Measurements from ENCODE around the gene TAF9.

TAF9 gene, protein sequence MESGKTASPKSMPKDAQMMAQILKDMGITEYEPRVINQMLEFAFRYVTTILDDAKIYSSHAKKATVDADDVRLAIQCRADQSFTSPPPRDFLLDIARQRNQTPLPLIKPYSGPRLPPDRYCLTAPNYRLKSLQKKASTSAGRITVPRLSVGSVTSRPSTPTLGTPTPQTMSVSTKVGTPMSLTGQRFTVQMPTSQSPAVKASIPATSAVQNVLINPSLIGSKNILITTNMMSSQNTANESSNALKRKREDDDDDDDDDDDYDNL

DNA sequence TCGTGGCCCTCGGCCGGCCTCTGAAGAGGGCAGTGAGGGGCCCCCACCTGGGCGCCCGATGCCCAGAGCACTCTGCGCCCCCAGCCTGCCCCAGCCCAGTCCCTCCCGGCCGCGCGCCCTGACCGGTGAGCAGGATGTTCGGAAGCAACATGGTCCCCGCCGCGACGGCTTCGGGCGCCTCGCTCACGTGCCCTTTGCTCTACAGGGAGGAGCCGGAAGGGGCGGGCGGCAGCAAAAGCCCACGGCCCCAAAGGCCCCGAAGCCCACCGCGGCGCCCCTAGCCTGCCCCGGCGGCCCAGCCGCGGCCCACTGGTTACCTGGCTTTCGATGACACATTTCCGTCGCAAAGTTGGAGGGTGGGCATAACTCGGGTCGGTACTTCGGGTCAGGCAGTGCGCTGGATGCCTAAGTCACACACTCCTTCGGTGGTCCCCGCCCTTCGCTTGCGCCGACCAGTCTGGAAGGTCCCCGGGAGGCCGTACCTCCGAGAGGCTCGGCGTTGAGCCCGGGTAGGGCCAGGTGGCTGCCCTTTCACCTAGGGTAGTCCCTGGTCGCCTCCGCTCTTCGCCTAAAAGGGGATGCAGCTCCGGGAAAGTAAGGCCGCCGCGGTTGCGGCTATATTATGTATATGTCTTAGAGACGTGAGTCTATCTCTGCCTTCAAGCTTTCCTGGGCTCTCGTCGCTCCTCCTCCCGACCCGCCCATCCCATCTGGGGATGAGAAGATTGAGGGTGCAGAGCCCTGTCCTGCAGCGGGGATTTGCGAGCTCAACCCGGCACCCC is at the start of gene TAF9, which contains the start of the genes AK6 and RAD17:
Gene TAF9, minus strand, starts transcription at position 181 of the 782 bp plus-strand sequence. CDS start 3,783 bp downstream, outside the sequence.
Gene AK6, minus strand, starts transcription at position 181 of the 782 bp plus-strand sequence. Its CDS starts 30 bp downstream, at position 151.
Gene RAD17, plus strand, starts transcription at position 479 of the 782 bp plus-strand sequence. CDS start 2,391 bp downstream, outside the sequence.
- no peak for TF ChIP-seq ZNF274 (IDR thresholded peaks at IDR 0.05; ENCODE audit: low read depth, low read length)
- H3K4me3 ChIP-seq (ENCODE audit: low read length): peak within 1 kb of the TSS; percentile 95

DNA sequence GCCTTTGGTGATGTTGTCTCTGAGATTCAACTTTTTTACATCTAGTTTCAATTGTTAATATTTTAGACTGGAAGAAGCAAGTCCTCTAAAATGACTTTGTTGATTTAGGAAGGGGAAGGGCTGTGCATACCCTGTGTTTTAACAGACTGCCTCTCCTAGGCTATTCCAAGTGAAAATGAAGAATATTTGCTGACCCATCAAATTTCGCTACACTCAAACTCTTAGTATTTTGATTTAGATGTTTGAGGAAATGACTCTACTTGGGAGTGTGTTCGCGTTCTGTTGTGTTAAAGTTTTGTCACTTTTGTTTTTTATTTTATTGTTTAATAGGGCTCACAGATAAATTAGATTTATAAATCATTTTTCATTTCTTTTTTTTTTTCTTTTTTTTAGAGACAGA is 49.2 kb upstream of the TAF9 start:
- TF ChIP-seq ZNF274 (IDR thresholded peaks at IDR 0.05; ENCODE audit: low read depth, low read length): no peak
- no peak overlapping the region for H3K4me3 ChIP-seq (ENCODE audit: low read length)

- no peak for TF ChIP-seq ZNF274 (IDR thresholded peaks at IDR 0.05; ENCODE audit: low read depth, low read length)
- H3K4me3 ChIP-seq (ENCODE audit: low read length): no peak overlapping the region
Observed at GRCh38 chr5:69416699-69417098, 47.4 kb upstream of the TAF9 start.

DNA sequence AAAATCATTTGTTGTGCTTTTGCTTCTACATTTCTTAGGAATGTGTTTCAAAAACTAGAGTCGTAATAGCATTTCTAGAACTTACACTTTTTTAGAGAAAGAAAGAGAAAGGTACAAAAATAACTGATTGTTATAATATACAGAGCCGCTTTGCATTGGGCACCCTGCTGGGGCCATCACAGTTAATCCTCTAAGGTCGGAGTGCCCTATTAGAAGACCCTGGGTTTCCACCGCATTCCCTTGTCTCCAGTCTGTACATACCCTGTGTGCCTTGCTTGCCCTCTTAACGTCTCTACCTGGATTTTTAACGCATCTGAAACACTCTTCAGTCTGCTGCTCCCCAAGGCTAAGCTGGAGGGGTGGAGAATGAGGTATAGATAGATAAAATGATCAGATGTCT is 46.9 kb upstream of the TAF9 start:
- H3K4me3 ChIP-seq (ENCODE audit: low read length): no peak overlapping the region; the same call in 1 of the 2 replicates
- TF ChIP-seq ZNF274 (IDR thresholded peaks at IDR 0.05; ENCODE audit: low read depth, low read length): no peak

- H3K4me3 ChIP-seq (ENCODE audit: low read length): peak overlapping the region; percentile 51
- TF ChIP-seq ZNF274 (IDR thresholded peaks at IDR 0.05; ENCODE audit: low read depth, low read length): no peak
Observed at GRCh38 chr5:69415584-69415958, 46.3 kb upstream of the TAF9 start.

DNA sequence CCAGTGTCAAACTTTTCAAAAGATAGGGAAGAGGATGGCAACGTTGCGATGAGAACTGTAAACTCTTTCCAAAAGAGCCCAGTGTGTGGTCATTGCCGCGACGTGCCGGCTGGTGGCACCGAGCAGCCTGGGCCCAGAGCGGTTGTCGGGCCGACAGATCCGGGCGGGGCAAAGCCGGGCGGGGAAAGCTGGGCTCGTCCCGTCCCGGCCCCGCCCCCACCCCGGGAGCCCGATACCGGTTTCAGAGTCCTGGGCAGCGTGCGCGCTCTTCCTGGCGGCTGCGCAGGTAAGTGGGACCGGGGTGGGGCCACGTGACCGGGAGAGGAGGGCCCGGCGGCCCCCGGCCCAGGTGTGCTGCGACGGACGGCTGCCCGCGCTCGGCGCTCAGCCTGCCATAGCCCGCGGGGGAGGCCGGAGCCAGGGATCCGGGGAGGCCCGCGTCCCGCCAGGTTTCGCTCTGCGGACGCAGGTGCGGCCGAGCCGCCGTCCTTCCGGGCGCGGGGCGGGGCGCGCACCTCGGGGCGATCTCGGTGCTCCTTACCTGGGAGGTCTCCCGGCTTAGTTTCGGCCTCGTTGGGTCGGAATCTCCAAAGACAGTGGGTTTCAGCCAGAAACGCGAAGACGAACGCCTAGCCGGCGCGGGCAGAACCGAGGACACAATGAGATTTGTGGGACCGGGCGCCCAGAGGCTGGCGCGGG is 45.7 kb upstream of the TAF9 start, which contains the start of gene MARVELD2:
Gene MARVELD2, plus strand, starts transcription at position 232 of the 699 bp plus-strand sequence. CDS start 4,270 bp downstream, outside the sequence.
- peak within 1 kb of the TSS; percentile 51 for H3K4me3 ChIP-seq (ENCODE audit: low read length)
- TF ChIP-seq ZNF274 (IDR thresholded peaks at IDR 0.05; ENCODE audit: low read depth, low read length): no peak

DNA sequence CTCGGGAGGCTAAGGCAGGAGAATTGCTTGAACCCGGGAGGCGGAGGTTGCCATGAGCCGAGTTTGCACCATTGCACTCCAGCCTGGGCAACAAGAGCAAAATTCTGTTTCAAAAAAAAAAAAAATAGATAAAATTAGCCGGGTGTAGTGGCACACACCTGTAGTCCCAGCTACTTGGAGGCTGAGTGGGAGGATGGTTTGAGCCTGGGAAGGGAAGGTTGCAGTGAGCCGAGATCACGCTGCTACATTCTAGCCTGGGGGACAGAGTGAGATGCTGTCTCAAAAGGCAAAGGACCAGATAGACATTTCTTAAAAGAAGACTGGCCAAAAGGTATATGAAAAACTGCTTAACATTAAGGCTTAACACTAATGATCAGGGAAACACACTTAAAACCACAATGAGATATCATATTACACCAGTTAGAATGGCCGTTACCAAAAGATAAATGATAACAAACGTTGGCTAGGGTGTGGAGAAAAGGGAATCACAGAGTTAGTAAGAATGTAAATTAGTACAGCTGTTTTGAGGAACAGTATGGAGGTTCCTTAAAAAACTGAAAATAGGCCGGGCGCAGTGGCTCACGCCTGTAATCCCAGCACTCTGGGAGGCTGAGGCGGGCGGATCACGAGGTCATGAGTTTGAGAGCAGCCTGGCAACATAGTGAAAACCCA is 35.5 kb upstream of the TAF9 start:
- TF ChIP-seq ZNF274 (IDR thresholded peaks at IDR 0.05; ENCODE audit: low read depth, low read length): no peak

DNA sequence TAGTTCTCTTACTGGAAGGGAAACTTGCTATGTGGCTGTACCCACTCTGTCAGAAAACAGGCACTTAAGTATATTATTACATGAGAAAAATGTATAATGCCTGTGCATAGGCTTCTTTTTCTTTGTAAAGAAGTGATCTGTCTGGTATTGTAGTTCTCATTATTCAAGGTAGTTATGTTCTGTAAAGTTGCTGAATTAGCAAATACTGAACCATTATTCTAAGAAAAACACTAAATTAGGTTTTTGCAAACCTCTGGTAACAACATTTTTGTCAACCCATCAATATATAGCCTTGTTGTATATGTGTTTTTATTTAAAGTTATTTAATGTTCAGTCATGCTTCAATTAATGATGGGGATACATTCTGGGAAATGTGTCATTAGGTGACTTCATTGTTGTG is 9.1 kb upstream of the TAF9 start:
- TF ChIP-seq ZNF274 (IDR thresholded peaks at IDR 0.05; ENCODE audit: low read depth, low read length): no peak
- no peak overlapping the region for H3K4me3 ChIP-seq (ENCODE audit: low read length)

More for the DNA sequence above, 35.5 kb upstream of the TAF9 start:
- H3K4me3 ChIP-seq (ENCODE audit: low read length): no peak overlapping the region

DNA sequence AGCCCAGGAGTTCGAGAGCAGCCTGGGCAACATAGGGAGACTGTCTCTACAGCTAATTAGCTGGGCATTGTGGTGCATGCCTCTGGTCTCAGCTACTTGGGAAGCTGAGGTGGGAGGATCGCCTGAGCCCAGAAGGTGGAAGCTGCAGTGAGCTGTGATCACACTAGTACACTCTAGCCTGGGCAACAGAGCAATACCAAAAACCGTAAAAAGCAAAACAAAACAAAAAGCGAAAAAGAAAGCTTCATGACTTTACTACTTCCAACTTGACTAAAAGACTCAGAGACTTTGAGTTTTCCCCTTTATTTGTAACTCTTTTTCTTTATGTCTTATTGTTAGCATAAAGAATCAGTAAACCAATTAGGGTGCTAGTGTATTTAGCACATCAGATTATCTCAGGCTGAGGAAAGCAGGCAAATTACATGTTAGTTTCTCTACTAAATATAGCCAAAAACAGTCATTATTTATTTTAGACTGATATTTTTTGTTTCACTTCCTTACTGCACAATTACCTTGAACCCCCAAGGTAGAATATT is 5.7 kb upstream of the TAF9 start:
- peak overlapping the region; percentile 47; the same call in 1 of the 2 replicates for H3K4me3 ChIP-seq (ENCODE audit: low read length)
- no peak for TF ChIP-seq ZNF274 (IDR thresholded peaks at IDR 0.05; ENCODE audit: low read depth, low read length)

GRCh38 chr5:69372394-69372793 is 3.1 kb upstream of the TAF9 start:
- no peak overlapping the region; the same call in 1 of the 2 replicates for H3K4me3 ChIP-seq (ENCODE audit: low read length)
- no peak for TF ChIP-seq ZNF274 (IDR thresholded peaks at IDR 0.05; ENCODE audit: low read depth, low read length)

DNA sequence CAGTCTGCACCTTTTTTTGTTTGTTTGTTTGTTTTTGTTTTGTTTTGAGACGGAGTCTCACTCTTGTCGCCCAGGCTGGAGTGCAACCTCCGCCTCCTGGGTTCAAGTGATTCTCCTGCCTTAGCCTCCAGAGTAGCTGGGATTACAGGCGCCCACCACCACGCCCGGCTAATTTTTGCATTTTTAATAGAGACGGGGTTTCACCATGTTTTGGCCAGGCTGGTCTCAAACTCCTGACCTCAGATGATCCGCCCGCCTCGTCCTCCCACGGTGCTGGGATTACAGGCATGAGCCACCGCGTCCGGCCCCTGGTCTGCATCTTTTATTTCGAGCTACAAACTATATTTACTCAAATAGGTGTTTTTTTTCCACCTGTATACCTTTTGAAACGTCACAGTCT is 1.0 kb upstream of the TAF9 start:
- H3K4me3 ChIP-seq (ENCODE audit: low read length): peak overlapping the region; percentile 95

- no peak for TF ChIP-seq ZNF274 (IDR thresholded peaks at IDR 0.05; ENCODE audit: low read depth, low read length)
- H3K4me3 ChIP-seq (ENCODE audit: low read length): peak overlapping the region; percentile 95
Observed at GRCh38 chr5:69368458-69369339, 621 bp downstream of the TAF9 start.
